Stimulated activated CD8-positive, alpha-beta memory T cell treated with anti-CD3 and anti-CD28 coated beads, Interleukin-7, amount 100 ng/mL, for 24 hours (primary cell): Measurements from ENCODE around the gene DPYSL5.
A peak's percentile ranks its signal among the peaks of the same experiment; 100 is the strongest.

Source experiments
- DNase-seq: peaks from one replicate; pipeline ENCODE4 v3.0.0-alpha.2; 2020; ENCODE audit warnings: low read depth

DPYSL5 gene

GRCh38 chr2:26932974-26933373 lies 85.0 kb downstream of the DPYSL5 start:
- DNase-seq, result no peak

- no peak for DNase-seq
Observed at GRCh38 chr2:26933431-26934334, 85.8 kb downstream of the DPYSL5 start.

GRCh38 chr2:26934335-26934724 lies 86.4 kb downstream of the DPYSL5 start:
- no peak for DNase-seq

GRCh38 chr2:26934985-26935384 lies 87.1 kb downstream of the DPYSL5 start:
- no peak for DNase-seq

- no peak for DNase-seq
Observed at GRCh38 chr2:26936855-26937254, 88.9 kb downstream of the DPYSL5 start.

- DNase-seq, result no peak
Observed at GRCh38 chr2:26938399-26939118, 90.6 kb downstream of the DPYSL5 start.

- no peak for DNase-seq
Observed at GRCh38 chr2:26940001-26940400, 92.1 kb downstream of the DPYSL5 start.

GRCh38 chr2:26941486-26941885 lies 93.6 kb downstream of the DPYSL5 start:
- no peak for DNase-seq

GRCh38 chr2:26942543-26943295 lies 94.8 kb downstream of the DPYSL5 start:
- DNase-seq, result peak; percentile 33

- no peak for DNase-seq
Observed at GRCh38 chr2:26945991-26946750, 98.2 kb downstream of the DPYSL5 start.

- DNase-seq, result no peak
Observed at GRCh38 chr2:26946841-26947784, 99.2 kb downstream of the DPYSL5 start.

- no peak for DNase-seq
Observed at GRCh38 chr2:26948800-26949199, 100.9 kb downstream of the DPYSL5 start.

GRCh38 chr2:26950246-26950645 lies 102.3 kb downstream of the DPYSL5 start:
- DNase-seq, result no peak

- DNase-seq, result no peak
Observed at GRCh38 chr2:26951236-26951635, 103.3 kb downstream of the DPYSL5 start.

GRCh38 chr2:26952374-26952773 lies 104.4 kb downstream of the DPYSL5 start:
- DNase-seq, result no peak

GRCh38 chr2:26954135-26954534 lies 106.2 kb downstream of the DPYSL5 start:
- DNase-seq, result no peak

- no peak for DNase-seq
Observed at GRCh38 chr2:26957041-26957440, 109.1 kb downstream of the DPYSL5 start.

GRCh38 chr2:26957534-26957933 lies 109.6 kb downstream of the DPYSL5 start:
- no peak for DNase-seq

- DNase-seq, result no peak
Observed at GRCh38 chr2:26959331-26959730, 111.4 kb downstream of the DPYSL5 start.

- DNase-seq, result no peak
Observed at GRCh38 chr2:26964446-26965130, 116.7 kb downstream of the DPYSL5 start.
